OCI-LY7 (cell line): Measurements from ENCODE around the gene HMG20A. TPM values are rescaled to one million over a fixed set of nuclear protein-coding genes. Genes with fewer than 3 reads are reported as not detected.

Source experiments
- BruUV-seq: library from RNA; stranded (reverse); fragments of 400-500 nt; replicated peaks from 2 replicates; lab custom pipeline; 2021; lab: Mats Ljungman, UMichigan
- CTCF ChIA-PET: fragments of 300-600 bp; sonication (Branson Sonifier 250); formaldehyde crosslinking; loops from one replicate; lab custom pipeline; 2022; ENCODE audit warnings: antibody characterized with exemption; ENCODE audit not compliant: unreplicated experiment; lab: Charles Lee
- POLR2A ChIA-PET: fragments of 300-600 bp; sonication (Branson Sonifier 250); formaldehyde crosslinking; loops from one replicate; lab custom pipeline; 2022; ENCODE audit warnings: antibody characterized with exemption; lab: Charles Lee
- DNase-seq: peaks from one replicate; pipeline ENCODE4 v3.0.0-alpha.2; 2015; ENCODE audit warnings: low spot score
- H2AFZ ChIP-seq: fragments of 200-600 bp; sonication (generic), shearing (Covaris generic); 2 replicates; pipeline ENCODE4 v1.6.1; 2014; ENCODE audit warnings: mild to moderate bottlenecking, antibody characterized with exemption, low read length, moderate library complexity
- H3K27ac ChIP-seq: fragments of 200-600 bp; sonication (generic); 2 replicates; pipeline ENCODE4 v1.5.1; 2014; ENCODE audit warnings: mixed run types, low read depth, mild to moderate bottlenecking, moderate library complexity, low read length, inconsistent platforms; ENCODE audit not compliant: poor library complexity, severe bottlenecking
- H3K36me3 ChIP-seq: fragments of 200-600 bp; sonication (generic); 2 replicates; pipeline ENCODE4 v1.6.1; 2014; ENCODE audit warnings: mild to moderate bottlenecking, antibody characterized with exemption, low read length, moderate library complexity, mixed read lengths; ENCODE audit not compliant: insufficient read depth
- H3K4me1 ChIP-seq: fragments of 200-600 bp; sonication (generic); 2 replicates; pipeline ENCODE4 v1.5.1; 2014; ENCODE audit warnings: mild to moderate bottlenecking, low read length; ENCODE audit not compliant: insufficient read depth, poor library complexity, severe bottlenecking
- H3K4me2 ChIP-seq: fragments of 200-600 bp; sonication (generic); 2 replicates; pipeline ENCODE4 v1.6.1; 2014; ENCODE audit warnings: mild to moderate bottlenecking, low read length
- H3K4me3 ChIP-seq: fragments of 200-600 bp; sonication (generic); 2 replicates; pipeline ENCODE4 v1.5.1; 2014; ENCODE audit warnings: mild to moderate bottlenecking, low read depth, low read length; ENCODE audit not compliant: poor library complexity, severe bottlenecking
- H3K79me2 ChIP-seq: fragments of 200-600 bp; sonication (generic); 2 replicates; pipeline ENCODE4 v1.6.1; 2016; ENCODE audit warnings: low read depth, mild to moderate bottlenecking, low read length, moderate library complexity, mixed read lengths; ENCODE audit not compliant: insufficient read depth
- H3K9me2 ChIP-seq: fragments of 200-600 bp; sonication (generic); 2 replicates; pipeline ENCODE4 v1.6.1; 2016; ENCODE audit warnings: mild to moderate bottlenecking, low read length, mixed read lengths; ENCODE audit not compliant: insufficient read depth
- H3K9me3 ChIP-seq: fragments of 200-600 bp; sonication (generic); 2 replicates; pipeline ENCODE4 v1.6.1; 2014; ENCODE audit warnings: mild to moderate bottlenecking, mixed run types, low read length, mixed read lengths
- H4K20me1 ChIP-seq: fragments of 200-600 bp; sonication (generic); 2 replicates; pipeline ENCODE4 v1.6.1; 2014; ENCODE audit warnings: mild to moderate bottlenecking, antibody characterized with exemption, low read length, moderate library complexity, mixed read lengths; ENCODE audit not compliant: insufficient read depth
- EZH2phosphoT487 ChIP-seq: fragments of 200-600 bp; sonication (generic); IDR thresholded peaks from 2 replicates; pipeline ENCODE4 v1.6.1; 2018; ENCODE audit warnings: low read depth, borderline replicate concordance, mild to moderate bottlenecking, mixed run types, antibody characterized with exemption, low read length, moderate library complexity, mixed read lengths
- intact Hi-C: fragments of 100-400 bp; cut with micrococcal nuclease; formaldehyde crosslinking; loops from one replicate; pipeline ENCODE4 v1.10.0; 2022; ENCODE audit not compliant: unreplicated experiment
- total RNA-seq, 2 experiments: library from RNA; depleted of rRNA in 1 of 2; stranded (reverse); fragments of >200 nt in 1 of 2; shearing (Covaris generic) in 1 of 2; gene quantifications; 2 replicates each; pipeline ENCODE4 v1.2.3, GENCODE V29; 2014 to 2022
- TF ChIP-seq, protein P1 (sequence below): fragments of 200-600 bp; sonication (generic); conservative IDR thresholded peaks from 2 replicates; pipeline ENCODE4 v1.5.1; 2014; ENCODE audit warnings: mild to moderate bottlenecking, antibody characterized with exemption, low read length, moderate library complexity, mixed read lengths

The HMG20A gene
- total RNA-seq, 2 experiments from 2014 or later = 29.1 to 49.9 TPM

DNA sequence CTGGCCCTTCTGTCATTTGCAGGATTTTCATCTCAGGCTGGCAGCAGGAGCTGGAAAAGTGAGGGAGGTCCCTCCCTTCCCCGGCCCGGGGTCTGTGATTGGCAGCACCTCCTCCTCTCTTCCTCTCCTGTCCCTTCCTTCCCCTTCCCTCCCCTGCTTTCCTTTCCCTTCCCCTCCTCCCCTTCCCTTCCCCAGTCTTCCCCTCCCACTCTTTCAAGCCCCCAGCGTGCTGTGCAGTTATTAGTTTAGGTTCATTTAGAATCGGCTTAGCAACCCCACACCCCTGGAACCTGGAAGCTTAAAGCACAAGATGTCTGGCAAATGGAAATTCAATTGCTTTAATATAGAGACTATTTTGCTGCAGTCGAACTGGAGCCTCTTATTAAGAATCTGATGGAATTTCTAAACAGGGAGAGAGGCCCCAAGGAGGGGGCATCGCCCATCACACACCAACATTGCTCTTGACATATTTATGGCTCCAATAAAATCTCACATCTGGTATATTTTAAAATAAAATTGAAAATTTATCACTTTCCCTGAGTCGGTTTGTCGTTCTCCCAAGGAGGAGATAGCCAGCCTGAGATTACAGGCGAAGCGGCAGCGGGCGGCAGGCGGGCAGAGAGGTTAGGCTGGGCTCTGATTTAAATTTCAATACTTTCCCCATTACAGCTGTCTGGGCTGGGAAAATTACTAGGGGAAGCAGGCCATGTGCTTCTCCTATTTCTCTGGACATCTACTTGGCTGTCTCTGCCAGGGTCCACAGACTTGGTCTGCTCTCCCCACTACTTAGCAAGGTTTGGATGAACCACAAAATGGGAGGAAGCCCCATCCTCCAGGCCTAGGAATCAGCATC, 113.1 kb downstream of the HMG20A start:
- intact Hi-C loops = no loop called here
- CTCF ChIA-PET = no interaction called here
- BruUV-seq = no TSS peak

More for the DNA sequence above, 113.1 kb downstream of the HMG20A start:
- Histone ChIP-seq H2AFZ (no peak overlapping the region), H3K9me3 (no peaks in the 10 kb centered on the region), H3K9me2 (no peaks in the 10 kb centered on the region), H3K79me2 (no peaks in the 10 kb centered on the region), H3K27ac (no peak overlapping the region), H4K20me1 (no peaks in the 10 kb centered on the region), H3K36me3 (no peaks in the 10 kb centered on the region), H3K4me2 (no peak overlapping the region), H3K4me3 (no peak overlapping the region), H3K4me1 (peaks cover 33% of the 10 kb centered on the region)
- POLR2A ChIA-PET = no interaction called here
- no peak for TF ChIP-seq EZH2phosphoT487
- TF ChIP-seq, protein P1, sequence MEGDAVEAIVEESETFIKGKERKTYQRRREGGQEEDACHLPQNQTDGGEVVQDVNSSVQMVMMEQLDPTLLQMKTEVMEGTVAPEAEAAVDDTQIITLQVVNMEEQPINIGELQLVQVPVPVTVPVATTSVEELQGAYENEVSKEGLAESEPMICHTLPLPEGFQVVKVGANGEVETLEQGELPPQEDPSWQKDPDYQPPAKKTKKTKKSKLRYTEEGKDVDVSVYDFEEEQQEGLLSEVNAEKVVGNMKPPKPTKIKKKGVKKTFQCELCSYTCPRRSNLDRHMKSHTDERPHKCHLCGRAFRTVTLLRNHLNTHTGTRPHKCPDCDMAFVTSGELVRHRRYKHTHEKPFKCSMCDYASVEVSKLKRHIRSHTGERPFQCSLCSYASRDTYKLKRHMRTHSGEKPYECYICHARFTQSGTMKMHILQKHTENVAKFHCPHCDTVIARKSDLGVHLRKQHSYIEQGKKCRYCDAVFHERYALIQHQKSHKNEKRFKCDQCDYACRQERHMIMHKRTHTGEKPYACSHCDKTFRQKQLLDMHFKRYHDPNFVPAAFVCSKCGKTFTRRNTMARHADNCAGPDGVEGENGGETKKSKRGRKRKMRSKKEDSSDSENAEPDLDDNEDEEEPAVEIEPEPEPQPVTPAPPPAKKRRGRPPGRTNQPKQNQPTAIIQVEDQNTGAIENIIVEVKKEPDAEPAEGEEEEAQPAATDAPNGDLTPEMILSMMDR = no peak
- DNase-seq = no peak

Other genes starting within 250 kb of the HMG20A start
- 6.0 and 8.9 TPM in 2 replicates for gene PEAK1, start 784 bp upstream of the HMG20A start, total RNA-seq (2014; rRNA removed; shearing (Covaris generic))
- gene PEAK1, start 784 bp upstream of the HMG20A start, total RNA-seq (2022) = 10.8 and 12.6 TPM in 2 replicates
- not detected in 2 replicates for gene LINGO1, start 212.0 kb downstream of the HMG20A start, total RNA-seq (2014; rRNA removed; shearing (Covaris generic))
- gene LINGO1, start 212.0 kb downstream of the HMG20A start, total RNA-seq (2022) = not detected in 2 replicates